Measurements from ENCODE around the gene KRT84.

DNA sequence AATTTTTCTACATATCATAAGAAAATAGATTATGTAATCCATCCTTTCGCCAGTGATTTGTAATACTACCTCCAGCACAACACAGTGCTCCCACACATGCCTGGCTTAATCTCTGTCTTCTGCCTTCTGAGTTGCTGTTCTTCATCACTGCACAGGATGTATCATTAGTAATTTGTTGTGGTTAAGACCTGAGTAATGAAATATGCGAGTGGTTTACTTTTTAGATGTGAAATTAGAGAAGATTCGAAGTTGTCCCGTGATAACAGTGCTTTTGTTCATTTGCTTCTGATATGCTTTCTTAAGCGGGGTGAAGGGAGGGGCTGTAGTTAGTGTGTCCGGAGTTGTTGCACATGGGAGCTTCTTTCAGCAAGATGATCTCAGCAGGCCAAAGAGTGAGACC lies 36.3 kb downstream of the KRT84 start:
- no peak for TF ChIP-seq EZH2 (IDR thresholded peaks at IDR 0.05; ENCODE audit: low read depth)
- TF ChIP-seq, protein P1, sequence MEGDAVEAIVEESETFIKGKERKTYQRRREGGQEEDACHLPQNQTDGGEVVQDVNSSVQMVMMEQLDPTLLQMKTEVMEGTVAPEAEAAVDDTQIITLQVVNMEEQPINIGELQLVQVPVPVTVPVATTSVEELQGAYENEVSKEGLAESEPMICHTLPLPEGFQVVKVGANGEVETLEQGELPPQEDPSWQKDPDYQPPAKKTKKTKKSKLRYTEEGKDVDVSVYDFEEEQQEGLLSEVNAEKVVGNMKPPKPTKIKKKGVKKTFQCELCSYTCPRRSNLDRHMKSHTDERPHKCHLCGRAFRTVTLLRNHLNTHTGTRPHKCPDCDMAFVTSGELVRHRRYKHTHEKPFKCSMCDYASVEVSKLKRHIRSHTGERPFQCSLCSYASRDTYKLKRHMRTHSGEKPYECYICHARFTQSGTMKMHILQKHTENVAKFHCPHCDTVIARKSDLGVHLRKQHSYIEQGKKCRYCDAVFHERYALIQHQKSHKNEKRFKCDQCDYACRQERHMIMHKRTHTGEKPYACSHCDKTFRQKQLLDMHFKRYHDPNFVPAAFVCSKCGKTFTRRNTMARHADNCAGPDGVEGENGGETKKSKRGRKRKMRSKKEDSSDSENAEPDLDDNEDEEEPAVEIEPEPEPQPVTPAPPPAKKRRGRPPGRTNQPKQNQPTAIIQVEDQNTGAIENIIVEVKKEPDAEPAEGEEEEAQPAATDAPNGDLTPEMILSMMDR (conservative IDR thresholded peaks at IDR 0.05): no peak
